HEK293 (cell line): ENCODE results near the gene PPT2.
A peak's percentile ranks its signal among the peaks of the same experiment; 100 is the strongest.

Experiments
- AEBP2 ChIP-seq: fragments of 450-650 bp; formaldehyde crosslinking; IDR thresholded peaks from 2 replicates; pipeline ENCODE4 v1.5.1; 2016; ENCODE audit warnings: missing biosample characterization, missing genetic modification characterization, borderline replicate concordance
- KLF7 ChIP-seq: fragments of 450-650 bp; formaldehyde crosslinking; IDR thresholded peaks from 2 replicates; pipeline ENCODE4 v1.5.1; 2016; ENCODE audit warnings: missing biosample characterization, missing genetic modification characterization, borderline replicate concordance
- OVOL3 ChIP-seq: fragments of 450-650 bp; formaldehyde crosslinking; IDR thresholded peaks from 2 replicates; pipeline ENCODE4 v1.5.1; 2016; ENCODE audit warnings: missing biosample characterization, missing genetic modification characterization
- RBAK ChIP-seq: fragments of 450-650 bp; formaldehyde crosslinking; IDR thresholded peaks from 2 replicates; pipeline ENCODE4 v1.5.1; 2016; ENCODE audit warnings: missing biosample characterization, missing genetic modification characterization
- SP3 ChIP-seq: fragments of 450-650 bp; formaldehyde crosslinking; IDR thresholded peaks from 2 replicates; pipeline ENCODE4 v1.5.1; 2016; ENCODE audit warnings: missing biosample characterization, missing genetic modification characterization
- ZBTB8A ChIP-seq: fragments of 450-650 bp; formaldehyde crosslinking; IDR thresholded peaks from 2 replicates; pipeline ENCODE4 v1.5.1; 2016; ENCODE audit warnings: missing biosample characterization, missing genetic modification characterization
- ZFP3 ChIP-seq: fragments of 450-650 bp; formaldehyde crosslinking; IDR thresholded peaks from 2 replicates; pipeline ENCODE4 v1.5.1; 2016; ENCODE audit warnings: low read depth, missing biosample characterization, missing genetic modification characterization
- ZFP37 ChIP-seq: fragments of 450-650 bp; formaldehyde crosslinking; IDR thresholded peaks from 2 replicates; pipeline ENCODE4 v1.5.1; 2016; ENCODE audit warnings: missing biosample characterization, missing genetic modification characterization
- ZNF138 ChIP-seq: fragments of 450-650 bp; formaldehyde crosslinking; IDR thresholded peaks from 2 replicates; pipeline ENCODE4 v1.5.1; 2016; ENCODE audit warnings: missing biosample characterization, missing genetic modification characterization, borderline replicate concordance
- ZNF140 ChIP-seq: fragments of 450-650 bp; formaldehyde crosslinking; IDR thresholded peaks from 2 replicates; pipeline ENCODE4 v1.5.1; 2016; ENCODE audit warnings: missing biosample characterization, missing genetic modification characterization
- ZNF202 ChIP-seq: fragments of 450-650 bp; formaldehyde crosslinking; IDR thresholded peaks from 2 replicates; pipeline ENCODE4 v1.5.1; 2016; ENCODE audit warnings: missing biosample characterization, missing genetic modification characterization, borderline replicate concordance
- ZNF354C ChIP-seq: fragments of 450-650 bp; formaldehyde crosslinking; IDR thresholded peaks from 2 replicates; pipeline ENCODE4 v1.5.1; 2016; ENCODE audit warnings: missing biosample characterization, missing genetic modification characterization, low read depth, borderline replicate concordance
- ZNF394 ChIP-seq: fragments of 450-650 bp; formaldehyde crosslinking; IDR thresholded peaks from 2 replicates; pipeline ENCODE4 v1.5.1; 2016; ENCODE audit warnings: missing biosample characterization, missing genetic modification characterization, mild to moderate bottlenecking, moderate library complexity, borderline replicate concordance
- ZNF404 ChIP-seq: fragments of 450-650 bp; formaldehyde crosslinking; IDR thresholded peaks from 2 replicates; pipeline ENCODE4 v1.5.1; 2017; ENCODE audit warnings: missing biosample characterization, missing genetic modification characterization
- ZNF433 ChIP-seq: fragments of 450-650 bp; formaldehyde crosslinking; IDR thresholded peaks from 2 replicates; pipeline ENCODE4 v1.5.1; 2016; ENCODE audit warnings: missing biosample characterization, missing genetic modification characterization, low read depth
- ZNF510 ChIP-seq: fragments of 450-650 bp; formaldehyde crosslinking; IDR thresholded peaks from 2 replicates; pipeline ENCODE4 v1.5.1; 2018; ENCODE audit warnings: mild to moderate bottlenecking, missing genetic modification characterization, missing biosample characterization; ENCODE audit not compliant: insufficient replicate concordance
- ZNF529 ChIP-seq: fragments of 450-650 bp; formaldehyde crosslinking; IDR thresholded peaks from 2 replicates; pipeline ENCODE4 v1.5.1; 2017; ENCODE audit warnings: missing genetic modification characterization, missing biosample characterization; ENCODE audit not compliant: insufficient replicate concordance
- ZNF555 ChIP-seq: fragments of 450-650 bp; formaldehyde crosslinking; conservative IDR thresholded peaks from 2 replicates; pipeline ENCODE4 v1.5.1; 2017; ENCODE audit warnings: missing biosample characterization, mild to moderate bottlenecking, missing genetic modification characterization, inconsistent platforms
- ZNF560 ChIP-seq: fragments of 450-650 bp; formaldehyde crosslinking; IDR thresholded peaks from 2 replicates; pipeline ENCODE4 v1.5.1; 2017; ENCODE audit warnings: missing biosample characterization, missing genetic modification characterization, borderline replicate concordance
- ZNF629 ChIP-seq: fragments of 450-650 bp; formaldehyde crosslinking; IDR thresholded peaks from 2 replicates; pipeline ENCODE4 v1.5.1; 2017; ENCODE audit warnings: missing biosample characterization, missing genetic modification characterization
- ZNF639 ChIP-seq: fragments of 450-650 bp; formaldehyde crosslinking; IDR thresholded peaks from 2 replicates; pipeline ENCODE4 v1.5.1; 2016; ENCODE audit warnings: missing biosample characterization, missing genetic modification characterization
- ZNF791 ChIP-seq: fragments of 450-650 bp; formaldehyde crosslinking; IDR thresholded peaks from 2 replicates; pipeline ENCODE4 v1.5.1; 2016; ENCODE audit warnings: missing biosample characterization, missing genetic modification characterization
- ZXDB ChIP-seq: fragments of 450-650 bp; formaldehyde crosslinking; IDR thresholded peaks from 2 replicates; pipeline ENCODE4 v1.5.1; 2016; ENCODE audit warnings: missing biosample characterization, missing genetic modification characterization
- TF ChIP-seq, protein P1 (sequence below): fragments of 450-650 bp; formaldehyde crosslinking; conservative IDR thresholded peaks from 2 replicates; pipeline ENCODE4 v1.5.1; 2016; ENCODE audit warnings: low read depth, missing biosample characterization, missing genetic modification characterization

Gene PPT2

DNA sequence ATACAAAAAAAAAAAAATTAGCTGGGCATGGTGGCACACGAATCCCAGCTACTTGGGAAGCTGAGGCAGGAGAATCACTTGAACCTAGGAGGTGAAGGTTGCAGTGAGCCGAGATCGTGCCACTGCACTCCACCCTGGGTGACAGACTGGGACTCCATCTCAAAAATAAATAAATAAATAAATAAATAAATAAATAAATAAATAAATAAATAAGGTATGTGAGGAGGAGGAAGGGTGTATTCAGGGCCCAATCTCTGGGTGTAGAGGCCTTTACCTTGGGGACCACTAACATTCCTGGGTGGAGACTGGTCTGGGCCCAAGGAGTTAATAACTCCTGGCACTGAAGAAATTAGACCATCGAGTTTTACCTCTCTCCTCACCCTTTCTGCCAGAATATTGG, 57.5 kb downstream of the PPT2 start (continued):
- 0 out of 2 replicates have a peak, but pooled peaks have one; percentile 31 for TF ChIP-seq AEBP2
- TF ChIP-seq ZNF140 (tag by site-specific recombination): peak; percentile 92; the same call in 1 of the 2 replicates
- peak; percentile 71; the same call in 1 of the 2 replicates for TF ChIP-seq ZNF404
- TF ChIP-seq ZNF510 (tag by site-specific recombination): peak; percentile 73
- peak; percentile 93 for TF ChIP-seq ZNF555
- TF ChIP-seq ZNF629 (tag by site-specific recombination): peak; percentile 61
- peak; percentile 96; the same call in 1 of the 2 replicates for TF ChIP-seq ZNF138 (tag by site-specific recombination)
- peak; percentile 89 for TF ChIP-seq ZFP37
- 0 out of 2 replicates have a peak, but pooled peaks have one; percentile 72 for TF ChIP-seq ZNF354C (tag by site-specific recombination)
- TF ChIP-seq ZFP3 (tag by site-specific recombination): 0 out of 2 replicates have a peak, but pooled peaks have one; percentile 23
- TF ChIP-seq, protein P1, sequence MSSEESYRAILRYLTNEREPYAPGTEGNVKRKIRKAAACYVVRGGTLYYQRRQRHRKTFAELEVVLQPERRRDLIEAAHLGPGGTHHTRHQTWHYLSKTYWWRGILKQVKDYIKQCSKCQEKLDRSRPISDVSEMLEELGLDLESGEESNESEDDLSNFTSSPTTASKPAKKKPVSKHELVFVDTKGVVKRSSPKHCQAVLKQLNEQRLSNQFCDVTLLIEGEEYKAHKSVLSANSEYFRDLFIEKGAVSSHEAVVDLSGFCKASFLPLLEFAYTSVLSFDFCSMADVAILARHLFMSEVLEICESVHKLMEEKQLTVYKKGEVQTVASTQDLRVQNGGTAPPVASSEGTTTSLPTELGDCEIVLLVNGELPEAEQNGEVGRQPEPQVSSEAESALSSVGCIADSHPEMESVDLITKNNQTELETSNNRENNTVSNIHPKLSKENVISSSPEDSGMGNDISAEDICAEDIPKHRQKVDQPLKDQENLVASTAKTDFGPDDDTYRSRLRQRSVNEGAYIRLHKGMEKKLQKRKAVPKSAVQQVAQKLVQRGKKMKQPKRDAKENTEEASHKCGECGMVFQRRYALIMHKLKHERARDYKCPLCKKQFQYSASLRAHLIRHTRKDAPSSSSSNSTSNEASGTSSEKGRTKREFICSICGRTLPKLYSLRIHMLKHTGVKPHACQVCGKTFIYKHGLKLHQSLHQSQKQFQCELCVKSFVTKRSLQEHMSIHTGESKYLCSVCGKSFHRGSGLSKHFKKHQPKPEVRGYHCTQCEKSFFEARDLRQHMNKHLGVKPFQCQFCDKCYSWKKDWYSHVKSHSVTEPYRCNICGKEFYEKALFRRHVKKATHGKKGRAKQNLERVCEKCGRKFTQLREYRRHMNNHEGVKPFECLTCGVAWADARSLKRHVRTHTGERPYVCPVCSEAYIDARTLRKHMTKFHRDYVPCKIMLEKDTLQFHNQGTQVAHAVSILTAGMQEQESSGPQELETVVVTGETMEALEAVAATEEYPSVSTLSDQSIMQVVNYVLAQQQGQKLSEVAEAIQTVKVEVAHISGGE: peak; percentile 79
- peak; percentile 78 for TF ChIP-seq ZXDB (tag by site-specific recombination)
- peak; percentile 64; the same call in 1 of the 2 replicates for TF ChIP-seq RBAK (tag by site-specific recombination)
- TF ChIP-seq SP3: peak; percentile 19; the same call in 1 of the 2 replicates
- TF ChIP-seq ZNF791 (tag by site-specific recombination): peak; percentile 84; the same call in 1 of the 2 replicates
- peak; percentile 57; the same call in 1 of the 2 replicates for TF ChIP-seq ZNF639 (tag by site-specific recombination)
- peak; percentile 98 for TF ChIP-seq ZNF394 (tag by site-specific recombination)
- peak; percentile 33 for TF ChIP-seq ZNF529
- TF ChIP-seq ZNF433 (tag by site-specific recombination): peak; percentile 90
- TF ChIP-seq ZNF202: peak; percentile 85
- peak; percentile 78 for TF ChIP-seq ZBTB8A
- TF ChIP-seq OVOL3 (tag by site-specific recombination): peak; percentile 50; the same call in 1 of the 2 replicates
- TF ChIP-seq ZNF560: peak; percentile 87; the same call in 1 of the 2 replicates
- TF ChIP-seq KLF7 (tag by site-specific recombination): 0 out of 2 replicates have a peak, but pooled peaks have one; percentile 58
